Stimulated activated CD8-positive, alpha-beta memory T cell treated with anti-CD3 and anti-CD28 coated beads, Interleukin-7, amount 100 ng/mL, for 1 hour (primary cell): ENCODE results near the gene EVL.
"Not testable (repeated sequence)": the region's sequence is repeated elsewhere in the genome, so short reads cannot be mapped to it uniquely, and the experiment has no call there.

Experiments used
- DNase-seq, 2 donors: peaks; one replicate each; pipeline ENCODE4 v3.0.0-alpha.2; 2020; ENCODE audit warnings: low read depth in 2 of 2

EVL gene

GRCh38 chr14:100165376-100165775, 100.2 kb downstream of the EVL start:
- DNase-seq: no peak

GRCh38 chr14:100165831-100166440, 100.7 kb downstream of the EVL start:
- DNase-seq: no peak

GRCh38 chr14:100168506-100168905, 103.3 kb downstream of the EVL start:
- DNase-seq: no peak

GRCh38 chr14:100170880-100171279, 105.7 kb downstream of the EVL start:
- no peak for DNase-seq

GRCh38 chr14:100172811-100173210, 107.6 kb downstream of the EVL start:
- DNase-seq: no peak

- no peak for DNase-seq
These were observed 108.1 kb downstream of the EVL start for GRCh38 chr14:100173353-100173752.

- no peak for DNase-seq
These were observed 111.6 kb downstream of the EVL start for GRCh38 chr14:100176811-100177327.

- no peak for DNase-seq
These were observed 113.5 kb downstream of the EVL start for GRCh38 chr14:100178691-100179090.

- DNase-seq: not testable (repeated sequence)
These were observed 115.4 kb downstream of the EVL start for GRCh38 chr14:100180671-100181070.

- DNase-seq: not testable (repeated sequence)
These were observed 116.8 kb downstream of the EVL start for GRCh38 chr14:100181876-100182551.

GRCh38 chr14:100187247-100187833, 122.1 kb downstream of the EVL start:
- no peak for DNase-seq

GRCh38 chr14:100188392-100189030, 123.3 kb downstream of the EVL start:
- DNase-seq: no peak

- DNase-seq: no peak
These were observed 124.9 kb downstream of the EVL start for GRCh38 chr14:100190126-100190525.

- DNase-seq: no peak
These were observed 126.5 kb downstream of the EVL start for GRCh38 chr14:100191584-100192249.

- DNase-seq: no peak
These were observed 127.0 kb downstream of the EVL start for GRCh38 chr14:100192250-100192671.

- DNase-seq: peak; percentile 99
These were observed 127.6 kb downstream of the EVL start for GRCh38 chr14:100192672-100193416.
